GM19455 (cell line): Measurements from ENCODE around the gene TMEM145.
"Not testable (repeated sequence)": the region's sequence is repeated elsewhere in the genome, so short reads cannot be mapped to it uniquely, and the experiment has no call there.

ENCODE experiments used
- ATAC-seq: cut with Tn5 transposase; IDR thresholded peaks from one replicate; pipeline ENCODE4 v1.9.1; 2021; ENCODE audit not compliant: unreplicated experiment

The TMEM145 gene

GRCh38 chr19:42313840-42314755 lies 989 bp downstream of the TMEM145 start:
- no peak for ATAC-seq

- ATAC-seq, result no peak
These were observed 1.9 kb downstream of the TMEM145 start for GRCh38 chr19:42315024-42315423.

GRCh38 chr19:42316223-42317211 lies 3.4 kb downstream of the TMEM145 start:
- ATAC-seq, result no peak

GRCh38 chr19:42317535-42317934 lies 4.4 kb downstream of the TMEM145 start:
- no peak for ATAC-seq

GRCh38 chr19:42322305-42322704 lies 9.2 kb downstream of the TMEM145 start:
- ATAC-seq, result no peak

GRCh38 chr19:42323473-42323851 lies 10.4 kb downstream of the TMEM145 start:
- ATAC-seq, result no peak

GRCh38 chr19:42323852-42324654 lies 10.9 kb downstream of the TMEM145 start:
- ATAC-seq, result no peak

GRCh38 chr19:42324655-42325307 lies 11.7 kb downstream of the TMEM145 start:
- no peak for ATAC-seq

GRCh38 chr19:42325308-42325895 lies 12.3 kb downstream of the TMEM145 start, which contains the start of gene MEGF8:
TSS of gene MEGF8 (plus strand) at chr19:42325635. CDS start at chr19:42326244, 609 bp downstream.
- ATAC-seq, result peak; percentile 94

GRCh38 chr19:42325896-42326771 lies 13.0 kb downstream of the TMEM145 start:
- peak; percentile 2 for ATAC-seq

- ATAC-seq, result no peak
These were observed 13.9 kb downstream of the TMEM145 start for GRCh38 chr19:42326969-42327368.

GRCh38 chr19:42327381-42327780 lies 14.3 kb downstream of the TMEM145 start:
- no peak for ATAC-seq

- ATAC-seq, result no peak
These were observed 15.0 kb downstream of the TMEM145 start for GRCh38 chr19:42328106-42328505.

- ATAC-seq, result no peak
These were observed 15.7 kb downstream of the TMEM145 start for GRCh38 chr19:42328854-42329253.

GRCh38 chr19:42330241-42330711 lies 17.2 kb downstream of the TMEM145 start:
- no peak for ATAC-seq

- not testable (repeated sequence) for ATAC-seq
These were observed 18.2 kb downstream of the TMEM145 start for GRCh38 chr19:42331333-42331732.

- no peak for ATAC-seq
These were observed 18.9 kb downstream of the TMEM145 start for GRCh38 chr19:42332059-42332458.

GRCh38 chr19:42333018-42333417 lies 19.9 kb downstream of the TMEM145 start:
- ATAC-seq, result no peak
